ENCODE results near the gene HTR3A.

HTR3A gene

GRCh38 chr11:114019046-114019445 lies 44.1 kb downstream of the HTR3A start:
- DNase-seq (ENCODE audit: low read depth in 2 of 2): no peak

GRCh38 chr11:114019574-114019973 lies 44.7 kb downstream of the HTR3A start:
- no peak for DNase-seq (ENCODE audit: low read depth in 2 of 2)

- DNase-seq (ENCODE audit: low read depth in 2 of 2): no peak
Measured at GRCh38 chr11:114025329-114025907, 50.5 kb downstream of the HTR3A start.

DNA sequence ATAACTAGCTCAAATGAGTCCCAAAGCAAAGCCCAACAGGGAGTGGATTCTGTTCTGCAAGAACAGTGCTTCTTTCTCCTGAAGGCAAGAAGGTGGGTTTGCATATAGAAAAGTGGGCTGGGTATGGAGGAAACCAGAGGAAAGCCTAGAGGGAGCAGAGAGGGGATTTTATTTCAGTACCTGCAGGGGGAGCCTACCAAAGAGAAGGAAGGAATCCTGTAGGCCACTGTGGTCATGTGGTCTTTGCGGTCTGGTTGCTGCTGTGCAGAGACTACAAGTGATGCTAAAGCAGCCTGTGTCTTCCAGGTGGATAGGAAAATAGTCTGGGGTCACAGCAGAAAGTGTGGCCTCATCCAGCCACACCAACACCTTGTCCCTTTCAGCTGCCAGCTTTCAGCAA lies 51.4 kb downstream of the HTR3A start:
- DNase-seq (ENCODE audit: low read depth in 2 of 2): no peak

DNA sequence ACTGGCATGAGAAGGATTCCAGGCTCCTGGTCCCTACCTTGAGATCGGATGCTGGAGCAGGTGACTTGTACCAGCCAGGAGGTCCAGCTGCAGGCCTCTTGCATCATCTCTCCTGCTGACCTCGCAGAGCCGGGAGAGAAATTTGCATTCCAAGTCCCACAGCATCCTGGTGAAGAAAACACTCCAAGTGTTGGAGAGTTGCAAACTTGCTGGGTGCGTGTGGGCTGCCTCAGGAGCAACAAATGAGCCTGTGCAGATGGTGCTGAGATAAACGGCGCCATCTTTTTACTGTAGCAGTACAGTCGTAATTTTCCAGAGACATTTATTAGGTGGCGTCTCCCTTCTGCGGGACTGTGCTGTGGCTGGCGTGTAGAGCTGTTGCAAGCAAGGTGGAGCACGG lies 52.5 kb downstream of the HTR3A start:
- no peak for DNase-seq (ENCODE audit: low read depth in 2 of 2)

- DNase-seq (ENCODE audit: low read depth in 2 of 2): no peak
Measured at GRCh38 chr11:114027926-114028325, 53.0 kb downstream of the HTR3A start.

- no peak for DNase-seq (ENCODE audit: low read depth in 2 of 2)
Measured at GRCh38 chr11:114031246-114031966, 56.5 kb downstream of the HTR3A start.

GRCh38 chr11:114031967-114032320 lies 57.0 kb downstream of the HTR3A start:
- DNase-seq (ENCODE audit: low read depth in 2 of 2): no peak

- no peak for DNase-seq (ENCODE audit: low read depth in 2 of 2)
Measured at GRCh38 chr11:114033066-114033465, 58.2 kb downstream of the HTR3A start.

- DNase-seq (ENCODE audit: low read depth in 2 of 2): no peak
Measured at GRCh38 chr11:114033572-114033971, 58.7 kb downstream of the HTR3A start.

GRCh38 chr11:114034956-114035355 lies 60.0 kb downstream of the HTR3A start:
- no peak for DNase-seq (ENCODE audit: low read depth in 2 of 2)

GRCh38 chr11:114036147-114036811 lies 61.4 kb downstream of the HTR3A start:
- DNase-seq (ENCODE audit: low read depth in 2 of 2): peak; percentile 20 to 26

DNA sequence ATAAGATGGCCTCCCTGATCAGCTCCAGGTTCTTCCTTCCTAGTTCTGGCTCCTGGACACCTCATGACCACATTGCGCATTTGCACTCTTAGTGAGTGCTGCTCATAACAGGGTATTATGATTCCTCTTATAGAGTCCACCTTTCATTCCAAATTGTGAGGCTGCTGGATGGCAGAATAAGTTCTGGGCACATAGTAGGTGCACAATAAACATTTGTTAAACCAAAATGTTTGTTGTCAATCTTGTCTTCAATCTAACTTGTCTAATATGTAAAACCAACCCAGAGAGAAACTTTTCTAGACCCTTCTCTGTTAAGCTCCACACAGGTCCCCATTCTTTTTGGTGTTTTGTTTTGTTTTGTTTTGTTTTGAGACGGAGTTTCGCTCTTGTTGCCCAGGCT lies 62.0 kb downstream of the HTR3A start:
- DNase-seq (ENCODE audit: low read depth in 2 of 2): no peak

DNA sequence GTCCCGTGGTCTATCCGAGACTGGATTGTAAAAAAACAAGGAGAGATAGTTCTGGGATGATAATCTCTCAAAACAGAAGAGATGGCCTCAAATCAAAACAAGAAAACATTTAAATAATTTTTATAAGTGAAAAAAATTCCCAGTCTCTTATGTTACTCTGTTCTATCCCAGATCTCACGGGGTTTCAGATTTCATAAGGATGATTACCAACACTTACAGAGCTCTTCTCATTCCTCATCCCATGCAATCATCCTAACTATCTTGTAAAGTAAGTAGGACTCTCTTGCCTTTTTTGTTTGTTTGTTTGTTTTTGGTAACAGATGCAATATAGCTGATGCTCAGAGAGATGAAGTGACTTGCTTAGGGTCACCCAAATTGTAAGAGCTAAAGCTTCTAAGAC lies 64.6 kb downstream of the HTR3A start:
- DNase-seq (ENCODE audit: low read depth in 2 of 2): no peak

Data from activated CD8-positive, alpha-beta memory T cell treated with anti-CD3 and anti-CD28 coated beads for 4 hours (primary cell).